Measurements from ENCODE around the gene HHAT. TPM values are rescaled to one million over a fixed set of nuclear protein-coding genes. Genes with fewer than 3 reads are reported as not detected.

The HHAT gene
- polyA plus RNA-seq, 1 experiment = 4.8 TPM

DNA sequence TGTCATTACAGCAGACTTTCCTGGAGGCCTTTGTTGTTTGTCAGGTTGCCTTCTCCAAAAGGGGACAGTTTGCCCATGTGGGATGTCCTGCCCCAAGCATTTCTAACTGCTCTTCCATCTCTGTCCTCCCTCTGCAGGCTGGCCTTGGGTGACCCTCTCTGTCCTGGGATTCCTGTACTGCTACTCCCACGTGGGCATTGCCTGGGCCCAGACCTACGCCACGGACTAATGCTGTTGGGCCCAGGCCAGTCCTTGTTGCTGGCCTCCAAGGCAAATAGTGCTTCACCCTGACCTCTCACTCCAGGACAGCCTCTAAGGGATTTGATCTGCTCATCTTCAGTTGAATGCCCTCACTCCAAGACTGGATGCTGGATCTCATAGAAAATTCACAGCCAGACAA lies 345.4 kb downstream of the HHAT start:
- Histone ChIP-seq H3K9me3 (ENCODE audit: control insufficient read depth, insufficient read depth, low read length) (no peaks in the 10 kb centered on the region), H3K27me3 (ENCODE audit: control insufficient read depth, insufficient read depth, low read length) (no peaks in the 10 kb centered on the region), H3K4me3 (ENCODE audit: low read depth, low read length) (no peak overlapping the region), H3K27ac (ENCODE audit: low read depth, low read length) (no peak overlapping the region)
- ChIA-PET POLR2A (no interaction called here), CTCF (no interaction called here)
- TF ChIP-seq, protein P1, sequence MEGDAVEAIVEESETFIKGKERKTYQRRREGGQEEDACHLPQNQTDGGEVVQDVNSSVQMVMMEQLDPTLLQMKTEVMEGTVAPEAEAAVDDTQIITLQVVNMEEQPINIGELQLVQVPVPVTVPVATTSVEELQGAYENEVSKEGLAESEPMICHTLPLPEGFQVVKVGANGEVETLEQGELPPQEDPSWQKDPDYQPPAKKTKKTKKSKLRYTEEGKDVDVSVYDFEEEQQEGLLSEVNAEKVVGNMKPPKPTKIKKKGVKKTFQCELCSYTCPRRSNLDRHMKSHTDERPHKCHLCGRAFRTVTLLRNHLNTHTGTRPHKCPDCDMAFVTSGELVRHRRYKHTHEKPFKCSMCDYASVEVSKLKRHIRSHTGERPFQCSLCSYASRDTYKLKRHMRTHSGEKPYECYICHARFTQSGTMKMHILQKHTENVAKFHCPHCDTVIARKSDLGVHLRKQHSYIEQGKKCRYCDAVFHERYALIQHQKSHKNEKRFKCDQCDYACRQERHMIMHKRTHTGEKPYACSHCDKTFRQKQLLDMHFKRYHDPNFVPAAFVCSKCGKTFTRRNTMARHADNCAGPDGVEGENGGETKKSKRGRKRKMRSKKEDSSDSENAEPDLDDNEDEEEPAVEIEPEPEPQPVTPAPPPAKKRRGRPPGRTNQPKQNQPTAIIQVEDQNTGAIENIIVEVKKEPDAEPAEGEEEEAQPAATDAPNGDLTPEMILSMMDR (IDR thresholded peaks at IDR 0.05; ENCODE audit: low read depth, low read length) = no peak
- DNase-seq (ENCODE audit: low read depth, low spot score) = no peak

DNA sequence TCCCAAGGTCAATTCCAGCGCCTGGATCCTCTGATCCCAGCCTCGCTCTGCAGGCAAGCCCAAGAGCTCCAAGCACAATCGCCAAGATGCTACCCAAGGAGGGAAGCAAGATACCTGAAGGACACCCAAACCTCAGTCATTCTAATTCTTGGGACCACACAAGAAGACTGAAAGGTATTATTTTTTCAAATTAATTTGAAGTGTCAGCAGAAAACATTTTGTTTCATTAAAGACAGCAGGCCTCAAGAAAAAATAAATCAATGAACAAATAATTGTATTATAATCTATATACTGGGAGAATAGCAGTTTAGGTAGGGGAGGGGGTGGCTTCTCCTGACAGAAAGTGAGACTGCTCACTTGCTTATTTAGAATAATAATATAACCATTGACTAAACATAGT lies 347.8 kb downstream of the HHAT start:
- no peak overlapping the region for H3K27ac ChIP-seq (ENCODE audit: low read depth, low read length)
- ChIA-PET CTCF (no interaction called here), POLR2A (no interaction called here)
- no peaks in the 10 kb centered on the region for H3K27me3 ChIP-seq (ENCODE audit: control insufficient read depth, insufficient read depth, low read length)
- H3K9me3 ChIP-seq (ENCODE audit: control insufficient read depth, insufficient read depth, low read length) = no peaks in the 10 kb centered on the region
- H3K4me3 ChIP-seq (ENCODE audit: low read depth, low read length) = no peak overlapping the region
- DNase-seq (ENCODE audit: low read depth, low spot score) = no peak
- TF ChIP-seq, protein P1 (IDR thresholded peaks at IDR 0.05; ENCODE audit: low read depth, low read length) = no peak

DNA sequence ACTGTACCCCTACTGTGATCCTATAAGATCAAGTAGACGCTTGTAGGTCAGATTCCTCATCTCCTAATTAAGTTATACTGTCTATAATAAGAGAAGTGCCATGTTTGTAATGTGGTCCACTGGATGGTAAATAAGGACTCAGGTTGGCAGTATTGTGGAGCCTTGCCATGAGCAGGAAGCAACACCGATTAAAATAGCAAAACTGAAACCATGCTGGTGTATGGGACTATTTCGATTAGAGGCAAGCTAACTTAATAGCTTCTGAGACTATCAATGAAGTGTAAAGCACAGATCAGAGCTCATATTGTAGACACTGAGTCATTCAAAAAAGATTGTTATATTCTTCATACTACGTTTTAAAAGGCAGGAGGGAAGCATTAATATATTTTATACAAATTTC lies 348.8 kb downstream of the HHAT start:
- H3K27ac ChIP-seq (ENCODE audit: low read depth, low read length) = no peak overlapping the region
- TF ChIP-seq, protein P1 (IDR thresholded peaks at IDR 0.05; ENCODE audit: low read depth, low read length) = no peak
- no peak overlapping the region for H3K4me3 ChIP-seq (ENCODE audit: low read depth, low read length)
- H3K27me3 ChIP-seq (ENCODE audit: control insufficient read depth, insufficient read depth, low read length) = no peaks in the 10 kb centered on the region
- CTCF ChIA-PET = no interaction called here
- DNase-seq (ENCODE audit: low read depth, low spot score) = no peak
- POLR2A ChIA-PET = no interaction called here
- no peaks in the 10 kb centered on the region for H3K9me3 ChIP-seq (ENCODE audit: control insufficient read depth, insufficient read depth, low read length)

DNA sequence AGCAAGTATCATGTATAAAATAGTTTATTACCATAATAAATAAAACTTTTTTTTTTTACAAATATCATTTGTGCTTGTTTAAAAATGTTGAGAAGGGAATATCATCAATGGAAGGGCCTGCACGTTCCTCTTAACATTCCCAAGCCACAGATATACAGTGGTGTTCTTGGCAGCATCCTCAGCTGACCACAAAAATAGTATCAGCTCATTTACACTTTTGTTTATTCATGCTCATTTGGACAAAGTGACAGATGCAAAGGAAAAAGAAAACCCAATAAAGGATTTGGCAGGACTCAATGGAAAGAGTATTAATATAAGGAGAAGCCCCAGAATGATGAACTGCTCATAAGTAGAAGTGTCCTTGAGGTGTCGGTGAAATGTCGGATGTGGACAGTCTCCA lies 349.6 kb downstream of the HHAT start:
- no peaks in the 10 kb centered on the region for H3K27me3 ChIP-seq (ENCODE audit: control insufficient read depth, insufficient read depth, low read length)
- DNase-seq (ENCODE audit: low read depth, low spot score) = no peak
- no peaks in the 10 kb centered on the region for H3K9me3 ChIP-seq (ENCODE audit: control insufficient read depth, insufficient read depth, low read length)
- H3K4me3 ChIP-seq (ENCODE audit: low read depth, low read length) = no peak overlapping the region
- POLR2A ChIA-PET = no interaction called here
- TF ChIP-seq, protein P1 (IDR thresholded peaks at IDR 0.05; ENCODE audit: low read depth, low read length) = no peak
- CTCF ChIA-PET = no interaction called here
- no peak overlapping the region for H3K27ac ChIP-seq (ENCODE audit: low read depth, low read length)

DNA sequence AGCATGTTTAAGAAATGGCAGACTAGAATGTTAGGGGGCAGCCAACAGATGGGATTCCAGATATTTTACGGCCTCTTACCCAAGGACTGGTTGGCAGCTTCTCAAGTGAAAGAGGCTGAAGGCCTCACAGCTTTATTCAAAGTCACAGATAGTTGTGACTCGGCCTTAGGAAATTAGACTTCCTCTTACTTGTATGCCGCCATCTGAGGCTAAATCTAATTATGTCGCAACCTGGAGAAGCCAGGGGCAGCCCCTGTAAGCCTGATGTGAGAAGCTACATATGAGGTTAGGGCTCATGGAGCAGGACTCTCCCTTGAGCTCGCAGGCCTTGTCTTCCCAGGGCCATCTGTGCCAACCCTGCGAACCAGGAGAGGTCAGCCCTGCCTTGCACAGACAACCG lies 352.5 kb downstream of the HHAT start:
- no peak overlapping the region for H3K27ac ChIP-seq (ENCODE audit: low read depth, low read length)
- POLR2A ChIA-PET = no interaction called here
- no peaks in the 10 kb centered on the region for H3K9me3 ChIP-seq (ENCODE audit: control insufficient read depth, insufficient read depth, low read length)
- TF ChIP-seq, protein P1 (IDR thresholded peaks at IDR 0.05; ENCODE audit: low read depth, low read length) = no peak
- no peaks in the 10 kb centered on the region for H3K27me3 ChIP-seq (ENCODE audit: control insufficient read depth, insufficient read depth, low read length)
- H3K4me3 ChIP-seq (ENCODE audit: low read depth, low read length) = no peak overlapping the region
- no peak for DNase-seq (ENCODE audit: low read depth, low spot score)
- CTCF ChIA-PET = no interaction called here
